Pulmonary artery endothelial cell (primary cell): Measurements from ENCODE around the gene GCNT4. TPM values are rescaled to one million over a fixed set of nuclear protein-coding genes. Genes with fewer than 3 reads are reported as not detected.
A peak's percentile ranks its signal among the peaks of the same experiment; 100 is the strongest.
"Not testable (repeated sequence)": the region's sequence is repeated elsewhere in the genome, so short reads cannot be mapped to it uniquely, and the experiment has no call there.

Source experiments
- DNase-seq: peaks from one replicate; pipeline ENCODE4 v3.0.0-alpha.2; 2011; ENCODE audit warnings: low read depth, low spot score
- total RNA-seq: library from RNA; depleted of rRNA; stranded (reverse); fragments of >200 nt; gene quantifications from 2 replicates; pipeline ENCODE4 v1.2.3, GENCODE V29; 2014

GCNT4 gene, protein sequence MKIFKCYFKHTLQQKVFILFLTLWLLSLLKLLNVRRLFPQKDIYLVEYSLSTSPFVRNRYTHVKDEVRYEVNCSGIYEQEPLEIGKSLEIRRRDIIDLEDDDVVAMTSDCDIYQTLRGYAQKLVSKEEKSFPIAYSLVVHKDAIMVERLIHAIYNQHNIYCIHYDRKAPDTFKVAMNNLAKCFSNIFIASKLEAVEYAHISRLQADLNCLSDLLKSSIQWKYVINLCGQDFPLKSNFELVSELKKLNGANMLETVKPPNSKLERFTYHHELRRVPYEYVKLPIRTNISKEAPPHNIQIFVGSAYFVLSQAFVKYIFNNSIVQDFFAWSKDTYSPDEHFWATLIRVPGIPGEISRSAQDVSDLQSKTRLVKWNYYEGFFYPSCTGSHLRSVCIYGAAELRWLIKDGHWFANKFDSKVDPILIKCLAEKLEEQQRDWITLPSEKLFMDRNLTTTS
- 0.07 and 0.20 TPM in 2 replicates for total RNA-seq

- DNase-seq = no peak
Measured at GRCh38 chr5:75052192-75053053, at the start of gene GCNT4. Gene GCNT4, minus strand, starts transcription at chr5:75052558. Its CDS starts 22,521 bp downstream, at chr5:75030037.

DNA sequence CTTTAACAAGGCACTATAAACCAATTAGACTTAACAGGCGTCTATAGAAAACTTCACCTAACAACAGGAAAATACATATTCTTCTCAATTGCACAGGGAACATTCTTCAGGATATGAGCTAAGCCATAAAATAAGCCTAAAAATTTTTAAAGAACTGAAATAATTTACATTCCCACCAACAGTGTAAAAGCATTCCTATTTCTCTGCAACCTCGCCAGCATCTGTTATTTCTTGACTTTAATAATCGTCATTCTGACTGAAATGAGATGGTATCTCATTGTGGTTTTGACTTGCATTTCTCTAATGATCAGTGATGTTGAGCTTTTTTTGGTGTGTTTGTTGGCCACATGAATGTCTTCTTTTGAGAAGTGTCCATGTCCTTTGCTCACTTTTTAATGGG lies 43.6 kb upstream of the GCNT4 start:
- DNase-seq = not testable (repeated sequence)

GRCh38 chr5:75091597-75091996 lies 39.2 kb upstream of the GCNT4 start:
- DNase-seq = no peak

DNA sequence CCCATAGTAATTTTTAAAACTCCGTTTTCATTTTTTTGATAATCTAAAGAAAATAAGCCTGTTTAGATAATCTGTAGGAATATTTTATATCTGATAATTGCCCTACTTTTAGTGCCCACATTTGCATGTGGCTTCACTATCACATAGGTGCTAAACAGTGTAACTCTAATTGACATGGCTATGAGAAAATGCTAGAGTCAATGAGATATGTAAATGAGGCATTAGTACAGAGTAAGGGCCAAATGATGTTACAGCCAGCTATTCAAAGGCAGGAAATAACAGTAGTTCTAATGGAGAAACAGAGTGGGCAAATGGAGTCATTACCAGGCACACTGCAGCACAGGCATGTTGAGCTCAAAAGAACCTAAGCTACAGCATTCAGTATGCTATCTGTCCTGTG lies 37.3 kb upstream of the GCNT4 start:
- no peak for DNase-seq

DNA sequence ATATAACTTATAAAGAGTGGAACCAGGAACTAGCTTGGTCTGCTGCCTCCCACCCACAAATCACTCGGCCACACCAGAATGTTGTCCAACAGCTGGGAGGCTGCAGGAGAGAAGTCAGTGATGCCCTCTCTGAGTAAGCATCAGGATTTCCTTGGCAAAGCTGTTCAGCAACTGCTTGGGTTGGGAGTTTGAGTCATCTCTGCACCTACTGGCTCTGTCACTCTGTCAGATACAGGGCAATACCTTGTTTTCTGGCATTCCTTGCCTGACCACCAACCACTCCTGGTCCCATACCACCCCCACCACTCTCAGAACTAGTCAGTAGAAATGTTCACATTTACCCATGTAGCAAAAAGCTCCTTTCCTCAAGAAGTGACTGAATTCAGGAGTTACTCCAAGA lies 36.8 kb upstream of the GCNT4 start:
- DNase-seq = no peak

DNA sequence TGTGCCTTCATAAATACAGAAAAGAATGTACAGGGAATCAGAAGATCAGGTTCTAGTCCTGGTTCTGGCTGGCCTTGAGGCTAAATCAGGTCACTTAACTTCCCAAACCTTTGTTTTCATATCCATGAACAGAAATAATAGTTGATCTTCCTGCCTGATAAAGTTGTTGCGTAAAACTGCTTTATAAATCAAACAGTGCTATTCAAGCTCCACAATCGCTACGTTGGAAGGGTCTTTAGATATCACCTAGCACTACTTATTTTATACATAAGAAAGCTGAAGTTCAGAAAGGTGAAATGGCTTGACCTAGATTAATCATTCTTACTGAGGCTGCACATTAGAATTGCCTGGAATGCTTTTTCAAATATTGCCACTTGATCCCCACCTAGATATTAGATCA lies 36.3 kb upstream of the GCNT4 start:
- DNase-seq = no peak

DNA sequence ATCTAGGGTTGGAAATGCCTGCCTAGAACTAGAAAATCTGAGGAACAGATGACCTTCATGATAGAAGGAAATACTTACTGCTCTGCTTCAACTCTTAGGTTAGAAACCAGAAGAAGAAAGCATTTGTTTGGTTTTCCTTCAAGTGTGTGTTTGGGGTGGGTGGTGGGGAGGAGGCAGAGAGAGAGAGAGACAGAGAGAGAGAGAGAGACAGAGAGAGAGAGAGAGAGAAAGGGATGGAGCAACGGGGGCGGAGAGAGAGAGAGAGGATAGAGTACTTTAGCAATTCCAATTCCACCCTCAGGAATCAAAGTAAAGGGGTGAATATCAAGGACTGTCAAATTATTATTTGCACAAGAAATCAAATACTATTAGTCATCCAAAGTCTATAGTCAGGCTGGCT lies 29.2 kb upstream of the GCNT4 start:
- DNase-seq = no peak

DNA sequence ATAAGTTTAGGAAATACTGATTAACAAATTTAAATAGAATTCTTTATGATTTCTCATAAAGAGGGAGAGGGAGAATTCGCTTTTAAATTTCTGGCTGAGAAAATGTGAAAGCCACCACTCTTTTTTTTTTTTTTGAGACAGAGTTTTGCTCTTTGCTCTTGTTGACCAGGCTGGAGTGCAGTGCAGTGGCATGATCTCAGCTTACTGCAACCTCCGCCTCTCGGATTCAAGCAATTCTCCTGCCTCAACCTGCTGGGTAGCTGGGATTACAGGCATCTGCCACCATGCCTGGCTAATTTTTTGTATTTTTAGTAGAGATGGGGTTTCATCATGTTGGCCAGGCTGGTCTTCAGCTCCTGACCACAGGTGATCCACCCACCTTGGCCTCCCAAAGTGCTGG lies 27.0 kb upstream of the GCNT4 start:
- DNase-seq = not testable (repeated sequence)

DNA sequence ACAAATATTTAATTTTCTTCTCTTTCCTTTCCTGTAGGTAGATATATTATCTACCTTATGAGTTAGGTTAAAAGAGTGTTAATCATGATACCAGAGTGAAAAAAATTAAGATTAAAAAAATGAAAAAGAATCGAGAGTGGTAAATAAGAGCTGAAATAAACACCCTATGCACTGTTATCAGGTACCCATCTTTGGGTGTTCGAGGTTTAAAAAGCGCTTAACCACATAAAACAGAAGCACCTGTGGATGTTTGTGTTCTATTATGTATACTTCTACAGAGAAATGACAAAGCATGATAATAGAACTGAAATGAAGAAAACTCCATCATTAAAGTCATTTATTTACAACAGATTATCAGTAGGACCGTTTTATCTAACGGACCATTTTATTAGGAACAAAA lies 25.7 kb upstream of the GCNT4 start:
- DNase-seq = no peak

DNA sequence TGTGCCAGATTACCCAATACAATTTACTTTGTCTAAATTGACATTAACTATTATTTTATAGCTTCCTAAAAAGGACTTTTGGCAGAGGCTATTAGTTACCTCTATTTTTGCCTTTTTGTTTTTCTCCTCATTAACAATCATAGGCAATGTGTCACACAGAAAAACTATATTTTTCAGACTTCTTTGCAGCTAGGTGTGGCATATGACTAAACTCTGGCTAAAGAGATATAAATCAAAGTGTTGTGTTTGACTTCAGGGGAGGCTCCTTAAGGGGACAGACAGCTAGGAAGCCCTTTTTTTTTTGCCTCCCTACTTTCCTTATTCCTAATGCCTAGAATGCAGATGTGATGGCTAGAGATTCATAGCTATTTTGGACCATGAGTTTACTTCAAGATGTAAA lies 19.7 kb upstream of the GCNT4 start:
- no peak for DNase-seq

DNA sequence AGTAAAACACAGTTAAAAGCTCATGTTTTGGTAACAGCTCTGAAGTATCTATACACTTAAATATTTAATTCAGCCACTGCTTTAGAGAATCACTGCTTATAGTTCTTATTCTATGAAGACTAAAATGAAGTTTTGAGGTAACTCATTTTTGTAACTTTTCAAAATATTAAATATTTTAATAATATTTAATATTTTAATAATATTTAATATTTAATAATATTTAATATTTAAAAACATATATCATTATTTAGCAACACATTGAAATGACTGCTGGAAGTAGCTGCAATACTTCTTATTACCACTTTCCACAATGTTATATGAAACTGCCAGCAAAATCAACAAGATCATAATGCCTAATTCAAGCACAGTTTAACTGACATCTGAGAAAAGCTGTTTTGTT lies 18.7 kb upstream of the GCNT4 start:
- DNase-seq = no peak

DNA sequence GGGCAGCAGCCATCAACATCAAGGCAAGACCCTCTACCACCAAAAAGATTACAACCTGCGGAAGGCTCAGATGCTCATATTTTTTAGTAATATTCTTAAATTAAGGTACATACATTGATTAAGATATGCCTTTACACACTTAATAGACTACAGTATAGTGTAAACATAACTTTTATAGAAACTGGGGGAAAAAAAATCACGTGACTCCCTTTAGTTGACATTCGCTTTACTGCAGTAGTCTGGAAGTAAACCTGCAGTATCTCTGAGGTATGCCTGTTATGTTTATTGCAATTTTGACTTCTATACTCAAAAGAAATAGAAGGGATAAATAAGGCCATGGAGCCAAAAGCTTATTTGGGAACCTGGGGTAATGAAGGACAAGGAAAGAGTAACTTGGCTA lies 15.1 kb upstream of the GCNT4 start:
- no peak for DNase-seq

GRCh38 chr5:75062925-75063531 lies 10.7 kb upstream of the GCNT4 start:
- DNase-seq = no peak

- DNase-seq = no peak
Measured at GRCh38 chr5:75059912-75060545, 7.7 kb upstream of the GCNT4 start.

GRCh38 chr5:75058986-75059535 lies 6.7 kb upstream of the GCNT4 start:
- DNase-seq = no peak

- no peak for DNase-seq
Measured at GRCh38 chr5:75057561-75057960, 5.2 kb upstream of the GCNT4 start.

DNA sequence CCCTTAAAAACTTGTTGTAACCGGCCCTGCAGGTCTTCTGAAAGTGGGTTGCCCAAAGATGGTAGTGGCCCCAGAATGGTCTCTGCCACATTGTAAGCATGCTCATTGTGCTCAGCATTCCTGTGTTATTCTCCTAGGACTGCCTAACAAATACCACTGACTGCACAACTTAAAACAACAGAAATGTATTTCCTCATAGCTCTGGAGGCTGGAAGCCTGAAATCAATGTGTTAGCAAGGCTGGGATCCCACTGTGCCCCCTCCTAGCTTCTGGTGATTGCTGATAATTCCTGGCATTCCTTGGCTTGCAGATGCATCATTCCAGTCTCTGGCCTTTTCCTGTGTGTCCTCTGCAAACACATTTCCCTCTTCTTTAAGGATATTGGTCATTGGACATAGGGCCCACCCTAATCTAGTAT lies 3.4 kb upstream of the GCNT4 start:
- DNase-seq = no peak

GRCh38 chr5:75054134-75054930 lies 2.0 kb upstream of the GCNT4 start:
- no peak for DNase-seq

DNA sequence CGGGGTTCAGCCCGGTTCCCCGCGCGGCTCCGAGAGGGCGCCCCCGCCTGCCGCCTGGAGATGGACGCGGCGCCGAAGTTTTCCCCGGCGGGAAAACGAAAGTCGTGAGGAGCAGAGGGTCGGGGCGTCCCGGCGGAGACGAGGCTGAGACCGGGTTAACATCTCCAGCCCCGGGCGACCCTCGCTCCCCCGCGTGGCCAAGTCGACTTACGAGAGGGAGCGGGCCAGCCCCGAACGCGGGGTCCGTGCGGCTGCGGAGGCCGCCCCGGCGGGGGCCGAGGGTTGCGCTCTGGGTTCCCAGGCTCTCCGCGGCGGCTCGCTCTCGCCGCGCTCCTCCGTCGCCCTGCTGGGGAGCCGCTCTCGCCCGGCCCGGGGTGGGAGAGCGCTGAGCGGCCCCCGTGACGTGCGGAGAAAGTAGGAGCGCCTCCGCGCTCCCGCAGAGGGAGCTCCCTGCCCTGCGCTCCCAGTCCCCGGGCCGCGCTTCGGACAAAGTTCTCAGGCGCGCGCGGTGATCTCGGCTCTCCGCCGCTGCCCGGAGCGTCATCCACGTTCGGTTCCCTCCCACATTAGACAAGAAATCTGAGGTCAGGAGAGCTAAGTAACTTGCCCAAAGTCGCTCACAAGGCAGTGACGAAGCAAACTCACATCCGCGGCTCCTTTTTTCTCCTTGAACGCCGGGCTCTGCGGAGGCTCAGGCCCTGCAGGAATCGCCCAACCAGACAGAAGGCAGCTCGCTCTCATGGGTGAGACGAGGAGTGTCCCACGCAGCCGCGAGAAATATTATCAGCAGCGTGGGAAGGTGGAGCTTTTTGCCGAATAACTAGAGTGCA lies 1.2 kb upstream of the GCNT4 start:
- DNase-seq = peak; percentile 17

DNA sequence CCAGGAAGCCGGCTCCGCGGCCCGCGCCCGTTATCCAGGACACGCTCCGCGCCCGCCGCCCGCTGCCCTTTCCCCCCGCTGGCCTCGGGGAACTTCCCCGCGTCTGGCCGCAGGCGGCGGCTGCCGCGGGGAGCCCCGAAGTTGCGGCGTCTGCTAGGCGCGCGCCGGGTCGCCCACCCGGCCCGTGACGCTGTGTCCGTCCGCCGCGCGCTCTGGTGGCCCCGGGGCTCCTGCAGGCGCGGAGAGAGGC lies 621 bp upstream of the GCNT4 start:
- no peak for DNase-seq
